NB4 (cell line): ENCODE results near the gene ITGB4.

Experiments used
- DNase-seq: peaks from one replicate; pipeline ENCODE4 v3.0.0; 2010; ENCODE audit warnings: low read depth
- H3K4me3 ChIP-seq: one replicate; pipeline ENCODE4 v1.5.1; 2011; ENCODE audit warnings: mild to moderate bottlenecking, low read depth, low read length, moderate library complexity
- MYC ChIP-seq: IDR thresholded peaks from 2 replicates; pipeline ENCODE4 v1.6.1; 2011; ENCODE audit warnings: low read depth, low read length
- POLR2A ChIP-seq: IDR thresholded peaks from 2 replicates; pipeline ENCODE4 v1.6.1; 2011; ENCODE audit warnings: mild to moderate bottlenecking; ENCODE audit not compliant: insufficient read length; ENCODE audit errors: extremely low read depth
- TF ChIP-seq, protein P1 (sequence below): IDR thresholded peaks from 2 replicates; pipeline ENCODE4 v1.6.1; 2011; ENCODE audit warnings: low read depth, low read length
- TF ChIP-seq, protein P2 (sequence below): IDR thresholded peaks from one replicate; pipeline ENCODE4 v1.5.1; 2012; ENCODE audit warnings: low read depth, low read length

ITGB4 gene

DNA sequence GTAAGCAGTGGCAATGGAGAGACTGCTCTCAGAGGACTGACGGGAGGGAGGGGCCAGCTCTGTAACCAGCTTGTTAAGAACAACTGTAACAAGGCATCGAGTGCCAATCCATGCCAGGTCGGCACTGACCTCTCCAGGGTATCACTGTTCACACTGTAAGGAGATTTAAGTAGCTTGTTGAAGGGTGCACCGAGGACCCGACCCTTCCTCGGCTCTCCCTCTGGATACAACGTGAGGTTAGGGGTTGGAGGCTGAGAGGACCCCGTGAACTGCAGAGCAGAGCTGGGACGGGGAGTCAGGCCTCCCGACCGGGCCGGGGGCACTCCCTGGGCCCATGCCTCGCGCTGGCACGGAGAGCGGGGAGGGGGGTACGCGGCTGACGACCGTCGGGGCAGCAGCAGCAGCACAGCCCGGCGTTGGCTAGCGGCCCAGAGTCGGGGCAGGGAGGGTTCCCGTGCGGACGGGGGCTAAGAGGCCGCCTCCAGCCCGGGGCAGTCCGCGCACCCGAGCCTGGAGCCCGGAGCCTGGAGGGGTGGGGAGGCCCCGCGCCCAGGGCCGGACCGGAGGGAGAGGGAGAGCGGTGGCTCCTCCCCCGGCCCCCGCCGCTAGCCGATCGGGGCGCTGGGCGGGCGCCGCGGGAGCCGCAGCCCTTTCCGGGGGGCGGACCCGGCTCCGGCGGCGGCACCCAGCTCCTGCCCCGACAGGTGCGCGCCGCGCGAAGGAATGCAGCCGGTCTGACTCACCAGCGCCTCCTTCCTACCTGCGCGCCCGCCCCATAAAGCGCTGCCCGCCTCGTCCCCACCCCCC, at the start of gene ITGB4:
Gene ITGB4 (plus strand): TSS at position 804 of the 807 bp plus-strand sequence. CDS start 3,245 bp downstream, outside the sequence.
- H3K4me3 ChIP-seq: no peak within 1 kb of the TSS
- TF ChIP-seq MYC (no peak), POLR2A (no peak)
- TF ChIP-seq, protein P1, sequence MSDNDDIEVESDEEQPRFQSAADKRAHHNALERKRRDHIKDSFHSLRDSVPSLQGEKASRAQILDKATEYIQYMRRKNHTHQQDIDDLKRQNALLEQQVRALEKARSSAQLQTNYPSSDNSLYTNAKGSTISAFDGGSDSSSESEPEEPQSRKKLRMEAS: no peak
- TF ChIP-seq, protein P2, sequence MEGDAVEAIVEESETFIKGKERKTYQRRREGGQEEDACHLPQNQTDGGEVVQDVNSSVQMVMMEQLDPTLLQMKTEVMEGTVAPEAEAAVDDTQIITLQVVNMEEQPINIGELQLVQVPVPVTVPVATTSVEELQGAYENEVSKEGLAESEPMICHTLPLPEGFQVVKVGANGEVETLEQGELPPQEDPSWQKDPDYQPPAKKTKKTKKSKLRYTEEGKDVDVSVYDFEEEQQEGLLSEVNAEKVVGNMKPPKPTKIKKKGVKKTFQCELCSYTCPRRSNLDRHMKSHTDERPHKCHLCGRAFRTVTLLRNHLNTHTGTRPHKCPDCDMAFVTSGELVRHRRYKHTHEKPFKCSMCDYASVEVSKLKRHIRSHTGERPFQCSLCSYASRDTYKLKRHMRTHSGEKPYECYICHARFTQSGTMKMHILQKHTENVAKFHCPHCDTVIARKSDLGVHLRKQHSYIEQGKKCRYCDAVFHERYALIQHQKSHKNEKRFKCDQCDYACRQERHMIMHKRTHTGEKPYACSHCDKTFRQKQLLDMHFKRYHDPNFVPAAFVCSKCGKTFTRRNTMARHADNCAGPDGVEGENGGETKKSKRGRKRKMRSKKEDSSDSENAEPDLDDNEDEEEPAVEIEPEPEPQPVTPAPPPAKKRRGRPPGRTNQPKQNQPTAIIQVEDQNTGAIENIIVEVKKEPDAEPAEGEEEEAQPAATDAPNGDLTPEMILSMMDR: no peak
- DNase-seq: peak; percentile 48

DNA sequence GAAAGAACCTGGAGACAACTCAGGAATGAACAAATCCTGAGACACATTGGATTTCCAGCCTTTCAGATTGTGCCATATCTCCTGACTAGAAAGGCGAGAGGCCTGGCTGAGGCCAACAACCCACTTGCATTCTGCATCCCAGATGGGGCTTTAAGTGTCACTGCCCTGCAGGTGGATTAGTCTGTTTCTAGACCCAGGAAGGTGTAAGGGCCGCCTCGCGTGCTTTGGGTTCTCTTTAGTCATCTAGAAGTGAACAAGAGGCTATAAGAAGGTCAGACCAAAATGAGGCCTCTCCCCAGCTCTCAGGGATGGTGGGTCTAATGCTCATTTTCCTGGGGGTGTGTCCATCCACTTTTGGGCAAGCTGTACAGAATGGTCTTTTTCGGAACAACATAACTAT, 49.2 kb upstream of the ITGB4 start:
- DNase-seq: no peak
- TF ChIP-seq, protein P1: no peak
- TF ChIP-seq, protein P2: no peak
- TF ChIP-seq POLR2A: no peak
- TF ChIP-seq MYC: no peak
- H3K4me3 ChIP-seq: no peak overlapping the region

DNA sequence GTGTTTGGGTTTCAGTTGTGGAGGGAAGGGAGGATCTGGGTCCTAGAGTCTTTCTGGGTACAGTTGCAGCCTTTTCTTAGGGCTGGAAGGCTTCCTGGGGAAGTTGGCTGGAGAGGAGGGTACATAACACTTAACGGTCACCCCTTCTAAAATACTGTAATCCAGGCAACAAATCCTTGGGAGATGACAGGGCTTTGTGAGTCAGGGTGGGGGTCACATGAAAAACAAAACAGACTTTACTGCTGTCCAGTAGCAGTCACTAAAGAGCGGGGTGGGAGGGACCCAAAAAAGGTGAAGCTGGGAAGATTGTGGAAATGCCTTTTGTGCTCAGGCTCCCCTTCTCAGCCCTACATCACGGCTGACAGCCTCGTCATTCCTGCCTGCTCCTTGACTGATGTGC, 47.8 kb upstream of the ITGB4 start:
- TF ChIP-seq, protein P1: no peak
- TF ChIP-seq POLR2A: no peak
- TF ChIP-seq MYC: no peak
- TF ChIP-seq, protein P2: no peak
- DNase-seq: no peak
- no peak overlapping the region for H3K4me3 ChIP-seq

DNA sequence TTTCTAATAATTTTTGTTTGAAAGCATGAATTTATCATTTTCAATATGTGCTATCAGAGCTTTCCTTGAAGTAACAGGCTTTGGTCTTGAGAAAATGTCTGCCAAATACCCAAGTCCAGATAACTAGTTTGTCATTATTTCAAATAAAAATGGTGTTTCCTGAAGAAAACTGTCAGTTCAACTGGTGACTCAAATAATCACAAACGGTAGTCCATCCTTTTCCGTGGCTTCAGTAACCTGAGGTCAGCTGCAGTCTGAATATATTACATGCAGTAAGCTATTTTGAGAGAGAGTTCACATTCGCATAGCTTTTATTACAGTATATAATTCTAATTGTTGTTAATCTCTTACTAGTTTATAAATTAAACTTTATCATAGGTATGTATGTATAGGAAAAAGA, 44.8 kb upstream of the ITGB4 start:
- H3K4me3 ChIP-seq: no peak overlapping the region
- TF ChIP-seq, protein P1: no peak
- TF ChIP-seq POLR2A (no peak), MYC (no peak)
- TF ChIP-seq, protein P2: no peak
- no peak for DNase-seq

DNA sequence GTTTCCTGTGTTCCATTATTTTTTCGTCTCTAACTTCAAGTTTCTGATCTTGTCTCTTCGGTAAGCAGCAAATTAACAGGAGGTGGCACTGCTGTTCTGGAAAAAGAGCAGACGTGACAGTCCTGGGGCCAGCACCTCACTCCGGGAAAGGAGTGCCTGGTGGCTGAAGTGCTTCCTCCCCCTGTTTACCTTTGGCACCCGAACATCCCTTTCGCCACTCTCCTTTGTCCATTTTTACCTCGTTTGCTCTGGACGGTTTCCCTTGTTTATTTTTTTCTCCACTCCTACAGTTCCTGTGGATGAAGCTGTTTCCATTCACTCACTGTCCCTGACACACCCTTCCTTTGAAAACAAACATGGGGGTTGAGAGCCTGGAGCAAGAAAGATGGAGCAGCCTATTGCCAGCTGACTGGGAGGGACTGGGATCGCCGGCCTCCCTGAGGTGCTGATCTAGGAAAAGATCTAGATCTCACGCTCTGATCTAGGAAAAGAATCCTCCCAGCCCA, 41.5 kb upstream of the ITGB4 start:
- no peak for DNase-seq
- no peak overlapping the region for H3K4me3 ChIP-seq
- TF ChIP-seq, protein P1: no peak
- TF ChIP-seq POLR2A: no peak
- TF ChIP-seq, protein P2: no peak
- TF ChIP-seq MYC: no peak
